IMR-90 (cell line): ENCODE data around the gene NCAM1. TPM values are rescaled to one million over a fixed set of nuclear protein-coding genes. Genes with fewer than 3 reads are reported as not detected.

ENCODE experiments used
- ATAC-seq: fragments of 200-7000 bp; cut with Tn5 transposase; 2 replicates; pipeline ENCODE4 v1.9.1; 2020; ENCODE audit warnings: low read depth, mild to moderate bottlenecking, moderate library complexity
- BruUV-seq: library from RNA; stranded (reverse); fragments of 400-500 nt; replicated peaks from 2 replicates; lab custom pipeline; 2021; lab: Mats Ljungman, UMichigan
- CTCF ChIA-PET: fragments of 300-600 bp; formaldehyde crosslinking; extraction: SDS; loops from one replicate; lab custom pipeline; 2021; ENCODE audit warnings: antibody characterized with exemption; lab: Yijun Ruan, JAX
- POLR2A ChIA-PET: fragments of 300-600 bp; sonication (Branson Sonifier 250); formaldehyde crosslinking; loops from one replicate; lab custom pipeline; 2022; ENCODE audit warnings: antibody characterized with exemption; ENCODE audit not compliant: unreplicated experiment; lab: Charles Lee
- DNase-seq: peaks from one replicate; pipeline ENCODE4 v3.0.0; 2013
- H2AFZ ChIP-seq: replicated peaks from 2 replicates; pipeline ENCODE3; 2013; ENCODE audit warnings: low read length, mild to moderate bottlenecking; ENCODE audit not compliant: poor library complexity
- H2AK5ac ChIP-seq: 2 replicates; pipeline ENCODE4 v1.6.1; 2013; ENCODE audit warnings: low read depth, low read length, inconsistent platforms
- H2AK9ac ChIP-seq: replicated peaks from 2 replicates; pipeline ENCODE3; 2013; ENCODE audit warnings: mild to moderate bottlenecking, low read depth, low read length, moderate library complexity; ENCODE audit not compliant: poor library complexity
- H2BK120ac ChIP-seq: 2 replicates; pipeline ENCODE4 v1.6.1; 2013; ENCODE audit warnings: low read depth, low read length, inconsistent platforms
- H2BK15ac ChIP-seq: 3 replicates; pipeline ENCODE4 v1.6.1; 2013; ENCODE audit warnings: low read depth, low read length, inconsistent platforms
- H2BK20ac ChIP-seq: 2 replicates; pipeline ENCODE4 v1.6.1; 2013; ENCODE audit warnings: low read depth, mild to moderate bottlenecking, inconsistent platforms, low read length, moderate library complexity
- H2BK5ac ChIP-seq: 2 replicates; pipeline ENCODE4 v1.6.1; 2013; ENCODE audit warnings: mild to moderate bottlenecking, low read depth, low read length, inconsistent platforms; ENCODE audit not compliant: poor library complexity, severe bottlenecking
- H3K14ac ChIP-seq: replicated peaks from 2 replicates; pipeline ENCODE4 v1.6.1; 2013; ENCODE audit warnings: low read depth, low read length, inconsistent platforms
- H3K18ac ChIP-seq: 2 replicates; pipeline ENCODE4 v1.6.1; 2013; ENCODE audit warnings: low read depth, low read length, control low read depth
- H3K23ac ChIP-seq: 2 replicates; pipeline ENCODE4 v1.6.1; 2013; ENCODE audit warnings: low read depth, low read length, inconsistent platforms
- H3K27ac ChIP-seq: 2 replicates; pipeline ENCODE4 v1.5.1; 2013; ENCODE audit warnings: mild to moderate bottlenecking, control low read depth, low read length; ENCODE audit not compliant: insufficient read depth
- H3K27me3 ChIP-seq: 2 replicates; pipeline ENCODE4 v1.6.1; 2013; ENCODE audit warnings: low read length; ENCODE audit not compliant: control insufficient read depth, insufficient read depth
- H3K36me3 ChIP-seq: 2 replicates; pipeline ENCODE4 v1.6.1; 2013; ENCODE audit warnings: low read length, mixed read lengths; ENCODE audit not compliant: control insufficient read depth, insufficient read depth
- H3K4ac ChIP-seq: 2 replicates; pipeline ENCODE4 v1.6.1; 2013; ENCODE audit warnings: low read depth, low read length, inconsistent platforms
- H3K4me1 ChIP-seq: 2 replicates; pipeline ENCODE4 v1.6.1; 2013; ENCODE audit warnings: low read length, mixed read lengths; ENCODE audit not compliant: control insufficient read depth, insufficient read depth
- H3K4me2 ChIP-seq: 2 replicates; pipeline ENCODE4 v1.6.1; 2013; ENCODE audit warnings: low read depth, mild to moderate bottlenecking, control low read depth, low read length, moderate library complexity
- H3K4me3 ChIP-seq: 2 replicates; pipeline ENCODE4 v1.5.1; 2013; ENCODE audit warnings: low read depth, mild to moderate bottlenecking, control low read depth, low read length, moderate library complexity; ENCODE audit not compliant: insufficient read depth
- H3K56ac ChIP-seq: 2 replicates; pipeline ENCODE4 v1.6.1; 2013; ENCODE audit warnings: low read length, inconsistent platforms; ENCODE audit not compliant: insufficient read depth; ENCODE audit errors: extremely low read depth
- H3K79me1 ChIP-seq, 2 experiments: 2 replicates each; pipeline ENCODE4 v1.6.1; 2013; ENCODE audit warnings: low read length in 2 of 2, inconsistent platforms in 1 of 2, low read depth in 1 of 2
- H3K9ac ChIP-seq: 2 replicates; pipeline ENCODE4 v1.6.1; 2013; ENCODE audit warnings: low read depth, low read length, control low read depth
- H3K9me1 ChIP-seq: 2 replicates; pipeline ENCODE4 v1.6.1; 2013; ENCODE audit warnings: low read length, inconsistent platforms; ENCODE audit not compliant: insufficient read depth
- H3K9me3 ChIP-seq: 2 replicates; pipeline ENCODE4 v1.6.1; 2013; ENCODE audit warnings: low read length; ENCODE audit not compliant: control insufficient read depth, insufficient read depth
- H4K20me1 ChIP-seq: 2 replicates; pipeline ENCODE4 v1.6.1; 2013; ENCODE audit warnings: low read length, inconsistent platforms; ENCODE audit not compliant: insufficient read depth
- H4K5ac ChIP-seq: 2 replicates; pipeline ENCODE4 v1.6.1; 2013; ENCODE audit warnings: mild to moderate bottlenecking, low read depth, low read length, control low read depth
- H4K8ac ChIP-seq, 2 experiments: 2 replicates each; pipeline ENCODE4 v1.6.1; 2013; ENCODE audit warnings: low read depth in 2 of 2, low read length in 2 of 2, control low read depth in 1 of 2, inconsistent platforms in 1 of 2
- H4K91ac ChIP-seq: 2 replicates; pipeline ENCODE4 v1.6.1; 2013; ENCODE audit warnings: low read depth, low read length, inconsistent platforms; ENCODE audit not compliant: insufficient read depth
- BHLHE40 ChIP-seq: fragments of 150-350 bp; IDR thresholded peaks from 2 replicates; pipeline ENCODE4 v1.6.1; 2016; ENCODE audit warnings: mild to moderate bottlenecking, low read depth, low read length
- CTCF ChIP-seq: conservative IDR thresholded peaks from 2 replicates; pipeline ENCODE4 v1.5.1; 2012; ENCODE audit warnings: mild to moderate bottlenecking, low read depth, low read length, improper control_type of control experiment
- RAD21 ChIP-seq: IDR thresholded peaks from 2 replicates; pipeline ENCODE4 v1.6.1; 2012; ENCODE audit warnings: low read length, improper control_type of control experiment
- dilution Hi-C: fragments of 300-500 bp; cut with HindIII; formaldehyde crosslinking; loops from one replicate; pipeline ENCODE4 v1.14.3; 2018; ENCODE audit warnings: low sequenced_read_pairs; ENCODE audit not compliant: unreplicated experiment
- in situ Hi-C: fragments of 300-500 bp; cut with MboI; formaldehyde crosslinking; loops from 3 replicates; pipeline ENCODE4 v1.14.3; 2019; ENCODE audit warnings: low sequenced_read_pairs, inconsistent platforms, mixed read lengths
- intact Hi-C: fragments of 100-400 bp; cut with micrococcal nuclease; formaldehyde crosslinking; loops from 2 replicates; pipeline ENCODE4 v1.10.0; 2022
- polyA plus RNA-seq, 3 experiments: library from polyadenylated mRNA; depleted of rRNA; stranded (reverse); fragments of >200 nt; gene quantifications; 2 replicates each; pipeline ENCODE4 v1.2.3, GENCODE V29; 2012; ENCODE audit warnings: low replicate concordance in 1 of 3
- total RNA-seq: library from RNA; depleted of rRNA; stranded (reverse); fragments of >200 nt; gene quantifications from 2 replicates; pipeline ENCODE4 v1.2.3, GENCODE V29; 2012
- TF ChIP-seq, protein P1 (sequence below): fragments of 150-350 bp; IDR thresholded peaks from 2 replicates; pipeline ENCODE4 v1.6.1; 2017; ENCODE audit warnings: mild to moderate bottlenecking, antibody characterized with exemption, low read length, low read depth
- TF ChIP-seq, protein P2 (sequence below): fragments of 150-350 bp; IDR thresholded peaks from 2 replicates; pipeline ENCODE4 v1.6.1; 2016; ENCODE audit warnings: low read depth, mild to moderate bottlenecking, low read length, moderate library complexity, borderline replicate concordance

Gene NCAM1
- total and polyA plus RNA-seq, 2 of the 4 experiments (the other 2 are of a cell fraction) = 0.09 to 0.18 TPM

- H2AK9ac ChIP-seq = no peak overlapping the region
- ChIA-PET CTCF (no interaction called here), POLR2A (no interaction called here)
- H3K56ac ChIP-seq = no peak overlapping the region
- peaks cover 7% of the 10 kb centered on the region; the same call in 1 of the 2 replicates for H3K9me3 ChIP-seq
- TF ChIP-seq, protein P1, sequence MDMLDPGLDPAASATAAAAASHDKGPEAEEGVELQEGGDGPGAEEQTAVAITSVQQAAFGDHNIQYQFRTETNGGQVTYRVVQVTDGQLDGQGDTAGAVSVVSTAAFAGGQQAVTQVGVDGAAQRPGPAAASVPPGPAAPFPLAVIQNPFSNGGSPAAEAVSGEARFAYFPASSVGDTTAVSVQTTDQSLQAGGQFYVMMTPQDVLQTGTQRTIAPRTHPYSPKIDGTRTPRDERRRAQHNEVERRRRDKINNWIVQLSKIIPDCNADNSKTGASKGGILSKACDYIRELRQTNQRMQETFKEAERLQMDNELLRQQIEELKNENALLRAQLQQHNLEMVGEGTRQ = no peak
- TF ChIP-seq, protein P2, sequence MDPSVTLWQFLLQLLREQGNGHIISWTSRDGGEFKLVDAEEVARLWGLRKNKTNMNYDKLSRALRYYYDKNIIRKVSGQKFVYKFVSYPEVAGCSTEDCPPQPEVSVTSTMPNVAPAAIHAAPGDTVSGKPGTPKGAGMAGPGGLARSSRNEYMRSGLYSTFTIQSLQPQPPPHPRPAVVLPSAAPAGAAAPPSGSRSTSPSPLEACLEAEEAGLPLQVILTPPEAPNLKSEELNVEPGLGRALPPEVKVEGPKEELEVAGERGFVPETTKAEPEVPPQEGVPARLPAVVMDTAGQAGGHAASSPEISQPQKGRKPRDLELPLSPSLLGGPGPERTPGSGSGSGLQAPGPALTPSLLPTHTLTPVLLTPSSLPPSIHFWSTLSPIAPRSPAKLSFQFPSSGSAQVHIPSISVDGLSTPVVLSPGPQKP = no peak
- TF ChIP-seq RAD21 = no peak
- TF ChIP-seq CTCF = no peak
- TF ChIP-seq BHLHE40 = no peak
- in situ Hi-C loops (no loop called here), dilution Hi-C loops (no loop called here), intact Hi-C loops (no loop called here)
- H2AFZ ChIP-seq = no peak overlapping the region
- no peak overlapping the region for H4K8ac ChIP-seq
- no peaks in the 10 kb centered on the region for H4K20me1 ChIP-seq
- no peak overlapping the region for H3K4me3 ChIP-seq
- no peaks in the 10 kb centered on the region for H3K4me1 ChIP-seq
- no peak overlapping the region for H4K91ac ChIP-seq
- H3K27ac ChIP-seq = no peak overlapping the region
- H2AK5ac ChIP-seq = no peak overlapping the region
- no peak overlapping the region for H3K23ac ChIP-seq
- no peak overlapping the region for H2BK5ac ChIP-seq
- H3K9ac ChIP-seq = no peak overlapping the region
- H2BK120ac ChIP-seq = no peak overlapping the region
- H2BK15ac ChIP-seq = no peak overlapping the region
- H4K5ac ChIP-seq = no peak overlapping the region
- H3K4me2 ChIP-seq = no peak overlapping the region
- no peaks in the 10 kb centered on the region for H3K27me3 ChIP-seq
- no TSS peak for BruUV-seq
- H3K79me1 ChIP-seq = no peaks in the 10 kb centered on the region
- no peak for ATAC-seq
- H3K14ac ChIP-seq = no peak overlapping the region
- H3K9me1 ChIP-seq = no peaks in the 10 kb centered on the region
- no peak for DNase-seq
- H2BK20ac ChIP-seq = no peak overlapping the region
- no peak overlapping the region for H3K18ac ChIP-seq
- no peak overlapping the region for H3K4ac ChIP-seq
- H3K36me3 ChIP-seq = no peaks in the 10 kb centered on the region
Observed at GRCh38 chr11:113015098-113015455, 53.9 kb downstream of the NCAM1 start.
